IMR-90 (cell line): ENCODE results near the gene KRTAP20-2. TPM values are rescaled to one million over a fixed set of nuclear protein-coding genes. Genes with fewer than 3 reads are reported as not detected.

ENCODE experiments used
- ATAC-seq: fragments of 200-7000 bp; cut with Tn5 transposase; 2 replicates; pipeline ENCODE4 v1.9.1; 2020; ENCODE audit warnings: low read depth, mild to moderate bottlenecking, moderate library complexity
- BruUV-seq: library from RNA; stranded (reverse); fragments of 400-500 nt; replicated peaks from 2 replicates; lab custom pipeline; 2021; lab: Mats Ljungman, UMichigan
- CTCF ChIA-PET: fragments of 300-600 bp; formaldehyde crosslinking; extraction: SDS; loops from one replicate; lab custom pipeline; 2021; ENCODE audit warnings: antibody characterized with exemption; lab: Yijun Ruan, JAX
- POLR2A ChIA-PET: fragments of 300-600 bp; sonication (Branson Sonifier 250); formaldehyde crosslinking; loops from one replicate; lab custom pipeline; 2022; ENCODE audit warnings: antibody characterized with exemption; ENCODE audit not compliant: unreplicated experiment; lab: Charles Lee
- DNase-seq: peaks from one replicate; pipeline ENCODE4 v3.0.0; 2013
- H2AFZ ChIP-seq: replicated peaks from 2 replicates; pipeline ENCODE3; 2013; ENCODE audit warnings: low read length, mild to moderate bottlenecking; ENCODE audit not compliant: poor library complexity
- H2AK5ac ChIP-seq: 2 replicates; pipeline ENCODE4 v1.6.1; 2013; ENCODE audit warnings: low read depth, low read length, inconsistent platforms
- H2AK9ac ChIP-seq: replicated peaks from 2 replicates; pipeline ENCODE3; 2013; ENCODE audit warnings: mild to moderate bottlenecking, low read depth, low read length, moderate library complexity; ENCODE audit not compliant: poor library complexity
- H2BK120ac ChIP-seq: 2 replicates; pipeline ENCODE4 v1.6.1; 2013; ENCODE audit warnings: low read depth, low read length, inconsistent platforms
- H2BK15ac ChIP-seq: 3 replicates; pipeline ENCODE4 v1.6.1; 2013; ENCODE audit warnings: low read depth, low read length, inconsistent platforms
- H2BK20ac ChIP-seq: 2 replicates; pipeline ENCODE4 v1.6.1; 2013; ENCODE audit warnings: low read depth, mild to moderate bottlenecking, inconsistent platforms, low read length, moderate library complexity
- H2BK5ac ChIP-seq: 2 replicates; pipeline ENCODE4 v1.6.1; 2013; ENCODE audit warnings: mild to moderate bottlenecking, low read depth, low read length, inconsistent platforms; ENCODE audit not compliant: poor library complexity, severe bottlenecking
- H3K14ac ChIP-seq: replicated peaks from 2 replicates; pipeline ENCODE4 v1.6.1; 2013; ENCODE audit warnings: low read depth, low read length, inconsistent platforms
- H3K18ac ChIP-seq: 2 replicates; pipeline ENCODE4 v1.6.1; 2013; ENCODE audit warnings: low read depth, low read length, control low read depth
- H3K23ac ChIP-seq: 2 replicates; pipeline ENCODE4 v1.6.1; 2013; ENCODE audit warnings: low read depth, low read length, inconsistent platforms
- H3K27ac ChIP-seq: 2 replicates; pipeline ENCODE4 v1.5.1; 2013; ENCODE audit warnings: mild to moderate bottlenecking, control low read depth, low read length; ENCODE audit not compliant: insufficient read depth
- H3K27me3 ChIP-seq: 2 replicates; pipeline ENCODE4 v1.6.1; 2013; ENCODE audit warnings: low read length; ENCODE audit not compliant: control insufficient read depth, insufficient read depth
- H3K36me3 ChIP-seq: 2 replicates; pipeline ENCODE4 v1.6.1; 2013; ENCODE audit warnings: low read length, mixed read lengths; ENCODE audit not compliant: control insufficient read depth, insufficient read depth
- H3K4ac ChIP-seq: 2 replicates; pipeline ENCODE4 v1.6.1; 2013; ENCODE audit warnings: low read depth, low read length, inconsistent platforms
- H3K4me1 ChIP-seq: 2 replicates; pipeline ENCODE4 v1.6.1; 2013; ENCODE audit warnings: low read length, mixed read lengths; ENCODE audit not compliant: control insufficient read depth, insufficient read depth
- H3K4me2 ChIP-seq: 2 replicates; pipeline ENCODE4 v1.6.1; 2013; ENCODE audit warnings: low read depth, mild to moderate bottlenecking, control low read depth, low read length, moderate library complexity
- H3K4me3 ChIP-seq: 2 replicates; pipeline ENCODE4 v1.5.1; 2013; ENCODE audit warnings: low read depth, mild to moderate bottlenecking, control low read depth, low read length, moderate library complexity; ENCODE audit not compliant: insufficient read depth
- H3K56ac ChIP-seq: 2 replicates; pipeline ENCODE4 v1.6.1; 2013; ENCODE audit warnings: low read length, inconsistent platforms; ENCODE audit not compliant: insufficient read depth; ENCODE audit errors: extremely low read depth
- H3K79me1 ChIP-seq, 2 experiments: 2 replicates each; pipeline ENCODE4 v1.6.1; 2013; ENCODE audit warnings: low read length in 2 of 2, inconsistent platforms in 1 of 2, low read depth in 1 of 2
- H3K9ac ChIP-seq: 2 replicates; pipeline ENCODE4 v1.6.1; 2013; ENCODE audit warnings: low read depth, low read length, control low read depth
- H3K9me1 ChIP-seq: 2 replicates; pipeline ENCODE4 v1.6.1; 2013; ENCODE audit warnings: low read length, inconsistent platforms; ENCODE audit not compliant: insufficient read depth
- H3K9me3 ChIP-seq: 2 replicates; pipeline ENCODE4 v1.6.1; 2013; ENCODE audit warnings: low read length; ENCODE audit not compliant: control insufficient read depth, insufficient read depth
- H4K20me1 ChIP-seq: 2 replicates; pipeline ENCODE4 v1.6.1; 2013; ENCODE audit warnings: low read length, inconsistent platforms; ENCODE audit not compliant: insufficient read depth
- H4K5ac ChIP-seq: 2 replicates; pipeline ENCODE4 v1.6.1; 2013; ENCODE audit warnings: mild to moderate bottlenecking, low read depth, low read length, control low read depth
- H4K8ac ChIP-seq, 2 experiments: 2 replicates each; pipeline ENCODE4 v1.6.1; 2013; ENCODE audit warnings: low read depth in 2 of 2, low read length in 2 of 2, control low read depth in 1 of 2, inconsistent platforms in 1 of 2
- H4K91ac ChIP-seq: 2 replicates; pipeline ENCODE4 v1.6.1; 2013; ENCODE audit warnings: low read depth, low read length, inconsistent platforms; ENCODE audit not compliant: insufficient read depth
- BHLHE40 ChIP-seq: fragments of 150-350 bp; IDR thresholded peaks from 2 replicates; pipeline ENCODE4 v1.6.1; 2016; ENCODE audit warnings: mild to moderate bottlenecking, low read depth, low read length
- CEBPB ChIP-seq: IDR thresholded peaks from 2 replicates; pipeline ENCODE4 v1.6.1; 2012; ENCODE audit warnings: low read depth, low read length, improper control_type of control experiment
- CHD1 ChIP-seq: IDR thresholded peaks from 2 replicates; pipeline ENCODE4 v1.6.1; 2012; ENCODE audit warnings: low read depth, low read length, improper control_type of control experiment
- CTCF ChIP-seq: conservative IDR thresholded peaks from 2 replicates; pipeline ENCODE4 v1.5.1; 2012; ENCODE audit warnings: mild to moderate bottlenecking, low read depth, low read length, improper control_type of control experiment
- ELK1 ChIP-seq: fragments of 150-350 bp; IDR thresholded peaks from 2 replicates; pipeline ENCODE4 v1.6.1; 2016; ENCODE audit warnings: low read depth, mild to moderate bottlenecking, low read length, moderate library complexity, borderline replicate concordance
- FOS ChIP-seq: fragments of 150-350 bp; IDR thresholded peaks from 2 replicates; pipeline ENCODE4 v1.6.1; 2016; ENCODE audit warnings: low read depth, low read length
- MAFK ChIP-seq: IDR thresholded peaks from 2 replicates; pipeline ENCODE4 v1.6.1; 2012; ENCODE audit warnings: low read depth, low read length, improper control_type of control experiment
- MAZ ChIP-seq: IDR thresholded peaks from 2 replicates; pipeline ENCODE4 v1.6.1; 2012; ENCODE audit warnings: low read depth, mild to moderate bottlenecking, low read length, improper control_type of control experiment, moderate library complexity, borderline replicate concordance
- MXI1 ChIP-seq: IDR thresholded peaks from 2 replicates; pipeline ENCODE4 v1.6.1; 2012; ENCODE audit warnings: low read depth, mild to moderate bottlenecking, low read length, moderate library complexity, borderline replicate concordance
- NFE2L2 ChIP-seq: fragments of 150-350 bp; IDR thresholded peaks from 2 replicates; pipeline ENCODE4 v1.6.1; 2016; ENCODE audit warnings: low read depth, mild to moderate bottlenecking, low read length
- POLR2A ChIP-seq: IDR thresholded peaks from 2 replicates; pipeline ENCODE4 v1.6.1; 2012; ENCODE audit warnings: mild to moderate bottlenecking, low read depth, low read length
- RAD21 ChIP-seq: IDR thresholded peaks from 2 replicates; pipeline ENCODE4 v1.6.1; 2012; ENCODE audit warnings: low read length, improper control_type of control experiment
- RCOR1 ChIP-seq: IDR thresholded peaks from 2 replicates; pipeline ENCODE4 v1.6.1; 2012; ENCODE audit warnings: mild to moderate bottlenecking, low read length, improper control_type of control experiment; ENCODE audit not compliant: insufficient replicate concordance
- RFX5 ChIP-seq: IDR thresholded peaks from 2 replicates; pipeline ENCODE4 v1.8.0; 2012; ENCODE audit warnings: low read depth, mild to moderate bottlenecking, low read length, moderate library complexity
- SMC3 ChIP-seq: fragments of 150-350 bp; IDR thresholded peaks from 2 replicates; pipeline ENCODE4 v1.6.1; 2016; ENCODE audit warnings: low read depth, mild to moderate bottlenecking, antibody characterized with exemption, low read length, moderate library complexity
- USF2 ChIP-seq: fragments of 150-350 bp; IDR thresholded peaks from 2 replicates; pipeline ENCODE4 v1.6.1; 2017; ENCODE audit warnings: mild to moderate bottlenecking, antibody characterized with exemption, low read length, low read depth
- WGBS, 2 experiments: methylation state at CpG; one replicate each; pipeline versions ENCODE4 v1.1.5 to v1.1.7; 2013; ENCODE audit warnings: missing lambda C conversion rate in 2 of 2; ENCODE audit not compliant: insufficient read length in 1 of 2; ENCODE audit errors: extremely low coverage in 2 of 2; 5-methylcytosine and 5-hydroxymethylcytosine counted together
- dilution Hi-C: fragments of 300-500 bp; cut with HindIII; formaldehyde crosslinking; loops from one replicate; pipeline ENCODE4 v1.14.3; 2018; ENCODE audit warnings: low sequenced_read_pairs; ENCODE audit not compliant: unreplicated experiment
- in situ Hi-C: fragments of 300-500 bp; cut with MboI; formaldehyde crosslinking; loops from 3 replicates; pipeline ENCODE4 v1.14.3; 2019; ENCODE audit warnings: low sequenced_read_pairs, inconsistent platforms, mixed read lengths
- intact Hi-C: fragments of 100-400 bp; cut with micrococcal nuclease; formaldehyde crosslinking; loops from 2 replicates; pipeline ENCODE4 v1.10.0; 2022
- polyA plus RNA-seq, 3 experiments: library from polyadenylated mRNA; depleted of rRNA; stranded (reverse); fragments of >200 nt; gene quantifications; 2 replicates each; pipeline ENCODE4 v1.2.3, GENCODE V29; 2012; ENCODE audit warnings: low replicate concordance in 1 of 3
- total RNA-seq: library from RNA; depleted of rRNA; stranded (reverse); fragments of >200 nt; gene quantifications from 2 replicates; pipeline ENCODE4 v1.2.3, GENCODE V29; 2012

KRTAP20-2 gene
- total and polyA plus RNA-seq, 2 of the 4 experiments (the other 2 are of a cell fraction): not detected

GRCh38 chr21:30646904-30647414 lies 12.0 kb downstream of the KRTAP20-2 start:
- Histone ChIP-seq H3K18ac (no peak overlapping the region), H3K27ac (no peak overlapping the region), H3K4me3 (no peak overlapping the region), H4K91ac (no peak overlapping the region), H3K56ac (no peak overlapping the region), H3K4me2 (no peak overlapping the region), H2BK5ac (no peak overlapping the region), H2BK20ac (no peak overlapping the region), H2AFZ (no peak overlapping the region), H4K8ac (no peak overlapping the region), H3K4ac (no peak overlapping the region), H2AK5ac (no peak overlapping the region), H2BK120ac (no peak overlapping the region), H3K79me1 (no peaks in the 10 kb centered on the region), H2BK15ac (no peak overlapping the region), H3K27me3 (no peaks in the 10 kb centered on the region), H3K9me3 (peaks cover 4% of the 10 kb centered on the region; the same call in 1 of the 2 replicates), H4K5ac (no peak overlapping the region), H3K14ac (no peak overlapping the region), H3K9ac (no peak overlapping the region), H3K36me3 (no peaks in the 10 kb centered on the region), H3K9me1 (no peaks in the 10 kb centered on the region), H3K23ac (no peak overlapping the region), H2AK9ac (no peak overlapping the region), H4K20me1 (no peaks in the 10 kb centered on the region), H3K4me1 (no peaks in the 10 kb centered on the region)
- ATAC-seq (no peak), DNase-seq (no peak)
- in situ Hi-C loops: no loop called here
- intact Hi-C loops: no loop called here
- dilution Hi-C loops: no loop called here
- WGBS, 2 experiments: no CpG with 5 or more reads among the region's 1 CpG
- ChIA-PET POLR2A (no interaction called here), CTCF (no interaction called here)
- BruUV-seq: no TSS peak
- no peak for TF ChIP-seq NFE2L2
- no peak for TF ChIP-seq CHD1
- TF ChIP-seq CEBPB: no peak
- no peak for TF ChIP-seq RFX5
- no peak for TF ChIP-seq CTCF
- TF ChIP-seq POLR2A: no peak
- no peak for TF ChIP-seq RAD21
- no peak for TF ChIP-seq ELK1
- no peak for TF ChIP-seq USF2
- TF ChIP-seq MAZ: no peak
- TF ChIP-seq FOS: no peak
- no peak for TF ChIP-seq RCOR1
- no peak for TF ChIP-seq MXI1
- no peak for TF ChIP-seq SMC3
- no peak for TF ChIP-seq MAFK
- no peak for TF ChIP-seq BHLHE40
